Left lung (tissue), 10 donors: Measurements from ENCODE around the gene UBR3. TPM values are rescaled to one million over a fixed set of nuclear protein-coding genes. Genes with fewer than 3 reads are reported as not detected.

Source experiments
- ATAC-seq: fragments of 200-7000 bp; cut with Tn5 transposase; one replicate; pipeline ENCODE4 v1.9.1; 2020; ENCODE audit warnings: moderate library complexity
- DNase-seq, 4 donors: peaks; one replicate each; pipeline ENCODE4 v3.0.0-alpha.2; 2013 to 2020
- H3K27ac ChIP-seq, 2 donors: fragments of 200-600 bp; sonication (generic) in 1 of 2; one replicate each; pipeline versions ENCODE4 v1.5.0 to v1.8.0; 2020 to 2021
- H3K27me3 ChIP-seq, 2 donors: fragments of 200-600 bp; sonication (generic) in 1 of 2; one replicate each; pipeline versions ENCODE4 v1.5.0 to v1.8.0; 2020 to 2021
- H3K36me3 ChIP-seq, 2 donors: fragments of 200-600 bp; sonication (generic) in 1 of 2; one replicate each; pipeline versions ENCODE4 v1.5.0 to v1.8.0; 2020 to 2021
- H3K4me1 ChIP-seq, 2 donors: fragments of 200-600 bp; one replicate each; pipeline ENCODE4 v1.8.0; 2021
- H3K4me3 ChIP-seq, 2 donors: fragments of 200-600 bp; sonication (generic) in 1 of 2; one replicate each; pipeline versions ENCODE4 v1.5.0 to v1.8.0; 2020 to 2021; ENCODE audit warnings: mild to moderate bottlenecking in 1 of 2
- H3K9me3 ChIP-seq, 2 donors: fragments of 200-600 bp; sonication (generic) in 1 of 2; one replicate each; pipeline versions ENCODE4 v1.5.0 to v1.8.0; 2020 to 2021
- intact Hi-C, 2 donors: fragments of 100-400 bp; cut with DNase I; formaldehyde crosslinking; loops; one replicate each; pipeline versions ENCODE4 v1.11.2 to v1.14.2; 2022
- polyA plus RNA-seq, 6 donors: library from polyadenylated mRNA; unstranded; fragments of 120-200 nt; gene quantifications; one replicate each; pipeline ENCODE4 v1.2.1, GENCODE V29; 2013; ENCODE audit not compliant: insufficient read length in 6 of 6
- total RNA-seq, 2 donors: library from RNA; stranded (reverse); fragmentation: NEBNext Ultra II Directional; extraction: Animal tissue kit (Norgen Biotek cat#: 25700); gene quantifications; one replicate each; pipeline ENCODE4 v1.2.1, GENCODE V29; 2021
- TF ChIP-seq, protein P1 (sequence below), 2 donors: fragments of 200-600 bp; sonication (generic) in 1 of 2; IDR thresholded peaks; one replicate each; pipeline versions ENCODE4 v1.5.0 to v1.8.0; 2021; ENCODE audit warnings: antibody characterized with exemption in 2 of 2
- donor health status: DM: no; HTN: yes; CAD: no.
- donor health status: DM: no; HTN: no; CAD: no.

Gene UBR3
- total and polyA plus RNA-seq, 8 donors: 33.2 to 48.0 (median 40.7) TPM

DNA sequence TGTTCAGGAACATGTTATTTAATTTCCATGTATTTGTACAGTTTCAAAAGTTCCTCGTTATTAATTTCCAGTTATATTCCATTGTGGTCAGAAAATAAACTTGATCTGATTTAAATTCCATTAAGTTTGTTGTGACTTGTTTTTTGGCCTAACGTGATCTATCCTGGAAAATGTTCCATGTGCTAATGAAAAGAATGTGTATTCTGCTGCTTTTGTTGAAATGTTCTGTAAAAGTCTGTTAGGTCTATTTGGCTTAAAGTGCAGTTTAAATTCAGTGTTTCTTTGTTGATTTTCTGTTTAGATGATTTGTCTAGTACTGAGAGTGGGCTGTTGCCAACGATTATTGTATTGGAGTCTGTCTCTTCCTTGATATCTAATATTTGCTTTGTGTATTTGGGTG lies 148.0 kb downstream of the UBR3 start:
- TF ChIP-seq, protein P1, sequence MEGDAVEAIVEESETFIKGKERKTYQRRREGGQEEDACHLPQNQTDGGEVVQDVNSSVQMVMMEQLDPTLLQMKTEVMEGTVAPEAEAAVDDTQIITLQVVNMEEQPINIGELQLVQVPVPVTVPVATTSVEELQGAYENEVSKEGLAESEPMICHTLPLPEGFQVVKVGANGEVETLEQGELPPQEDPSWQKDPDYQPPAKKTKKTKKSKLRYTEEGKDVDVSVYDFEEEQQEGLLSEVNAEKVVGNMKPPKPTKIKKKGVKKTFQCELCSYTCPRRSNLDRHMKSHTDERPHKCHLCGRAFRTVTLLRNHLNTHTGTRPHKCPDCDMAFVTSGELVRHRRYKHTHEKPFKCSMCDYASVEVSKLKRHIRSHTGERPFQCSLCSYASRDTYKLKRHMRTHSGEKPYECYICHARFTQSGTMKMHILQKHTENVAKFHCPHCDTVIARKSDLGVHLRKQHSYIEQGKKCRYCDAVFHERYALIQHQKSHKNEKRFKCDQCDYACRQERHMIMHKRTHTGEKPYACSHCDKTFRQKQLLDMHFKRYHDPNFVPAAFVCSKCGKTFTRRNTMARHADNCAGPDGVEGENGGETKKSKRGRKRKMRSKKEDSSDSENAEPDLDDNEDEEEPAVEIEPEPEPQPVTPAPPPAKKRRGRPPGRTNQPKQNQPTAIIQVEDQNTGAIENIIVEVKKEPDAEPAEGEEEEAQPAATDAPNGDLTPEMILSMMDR (IDR thresholded peaks at IDR 0.05): no peak

DNA sequence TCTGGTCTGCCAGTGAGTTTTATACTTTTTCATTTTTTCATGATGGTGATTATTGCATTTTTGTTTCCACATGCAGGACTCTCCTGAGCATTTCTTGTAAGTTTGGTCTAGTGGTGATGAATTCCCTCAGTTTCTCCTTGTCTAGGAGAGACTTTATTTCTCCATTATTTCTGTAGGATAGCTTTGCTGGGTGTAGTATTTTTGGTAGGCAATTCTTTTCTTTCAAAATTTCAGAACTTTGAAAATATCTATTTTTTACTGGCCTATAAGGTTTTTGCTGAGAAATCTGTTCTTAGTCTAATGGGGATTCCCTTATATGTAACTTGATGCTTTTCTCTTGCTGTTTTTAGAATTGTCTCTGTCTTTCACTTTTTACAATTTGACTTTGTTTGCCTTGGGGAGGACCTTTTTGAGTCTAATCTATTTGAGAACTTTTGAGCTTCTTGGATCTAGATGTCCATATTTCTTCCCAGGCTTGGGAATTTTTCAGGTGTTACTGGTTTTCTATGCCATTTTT lies 149.1 kb downstream of the UBR3 start:
- no peaks in the 10 kb centered on the region for H3K27me3 ChIP-seq
- H3K36me3 ChIP-seq: peaks cover 0 to 18% of the 10 kb centered on the region in 2 donors
- no peak overlapping the region for H3K4me3 ChIP-seq
- peaks cover 0 to 23% of the 10 kb centered on the region in 2 donors for H3K9me3 ChIP-seq
- DNase-seq (no peak), ATAC-seq (no peak)
- H3K4me1 ChIP-seq: no peaks in the 10 kb centered on the region
- TF ChIP-seq, protein P1 (IDR thresholded peaks at IDR 0.05): no peak
- intact Hi-C loops: no loop called here
- no peak overlapping the region for H3K27ac ChIP-seq

More for the DNA sequence above, 148.0 kb downstream of the UBR3 start:
- ATAC-seq (no peak), DNase-seq (no peak)
- no peak overlapping the region for H3K4me3 ChIP-seq
- peaks cover 0 to 18% of the 10 kb centered on the region in 2 donors for H3K36me3 ChIP-seq
- H3K9me3 ChIP-seq: peaks cover 0 to 23% of the 10 kb centered on the region in 2 donors
- H3K4me1 ChIP-seq: no peaks in the 10 kb centered on the region
- intact Hi-C loops: no loop called here
- H3K27me3 ChIP-seq: no peaks in the 10 kb centered on the region
- no peak overlapping the region for H3K27ac ChIP-seq

DNA sequence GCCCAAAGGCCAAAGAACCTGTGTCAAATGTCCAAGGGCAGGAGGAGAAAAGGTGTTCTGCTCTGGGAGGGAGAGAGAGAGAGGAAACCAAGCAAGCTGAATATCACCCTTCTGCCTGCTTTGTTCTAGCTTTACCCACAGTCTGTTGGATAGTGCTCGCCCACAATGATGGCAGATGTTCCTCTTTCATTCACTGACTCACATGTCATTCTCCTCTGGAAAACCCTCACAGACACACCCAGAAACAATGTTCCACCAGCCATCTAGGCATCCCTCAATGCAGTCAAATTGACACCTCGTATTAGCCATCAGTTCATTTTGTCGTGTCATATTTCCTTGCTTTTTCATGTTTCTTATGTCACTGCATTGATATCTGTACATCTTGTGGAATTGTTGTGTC lies 150.3 kb downstream of the UBR3 start:
- no peak overlapping the region for H3K4me3 ChIP-seq
- TF ChIP-seq, protein P1 (IDR thresholded peaks at IDR 0.05): no peak
- H3K4me1 ChIP-seq: no peaks in the 10 kb centered on the region
- intact Hi-C loops: no loop called here
- no peak for ATAC-seq
- no peak for DNase-seq
- peaks cover 0 to 23% of the 10 kb centered on the region in 2 donors for H3K9me3 ChIP-seq
- no peaks in the 10 kb centered on the region for H3K27me3 ChIP-seq
- peaks cover 0 to 18% of the 10 kb centered on the region in 2 donors for H3K36me3 ChIP-seq
- no peak overlapping the region for H3K27ac ChIP-seq

DNA sequence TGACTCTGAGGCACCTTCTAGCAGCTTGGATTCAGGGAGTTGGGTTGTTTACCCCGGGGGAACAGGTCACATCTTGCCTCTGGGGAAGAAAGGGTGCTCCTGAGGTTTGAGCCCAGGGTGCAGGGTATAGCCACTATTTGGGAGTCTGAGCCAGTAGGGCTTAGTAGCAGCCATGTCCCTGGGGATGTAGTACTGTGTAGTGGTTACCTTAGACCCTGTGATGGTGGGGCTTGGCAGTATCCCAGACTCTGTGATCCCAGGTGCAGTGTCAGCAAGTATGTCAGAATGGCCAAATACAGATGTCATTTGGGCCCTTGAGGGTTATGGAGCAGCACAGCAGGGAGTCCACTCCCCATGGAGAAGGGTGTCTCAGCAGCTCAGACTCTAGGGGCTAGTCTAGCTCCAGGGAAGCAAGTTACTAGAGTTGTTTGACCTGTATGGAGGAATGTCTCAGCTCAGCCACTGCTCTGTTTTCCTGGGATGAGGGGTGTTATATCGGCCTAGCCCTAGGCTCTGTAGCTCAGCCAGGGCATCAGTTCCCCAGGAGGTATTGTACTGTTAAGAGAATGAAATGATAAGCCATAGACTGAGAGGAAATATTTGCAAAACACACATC lies 151.3 kb downstream of the UBR3 start:
- intact Hi-C loops: no loop called here
- TF ChIP-seq, protein P1 (IDR thresholded peaks at IDR 0.05): no peak
- ATAC-seq (no peak), DNase-seq (no peak)
- no peak overlapping the region for H3K27ac ChIP-seq
- no peak overlapping the region for H3K4me3 ChIP-seq
- peaks cover 0 to 23% of the 10 kb centered on the region in 2 donors for H3K9me3 ChIP-seq
- no peaks in the 10 kb centered on the region for H3K4me1 ChIP-seq
- peaks cover 0 to 18% of the 10 kb centered on the region in 2 donors for H3K36me3 ChIP-seq
- no peaks in the 10 kb centered on the region for H3K27me3 ChIP-seq

DNA sequence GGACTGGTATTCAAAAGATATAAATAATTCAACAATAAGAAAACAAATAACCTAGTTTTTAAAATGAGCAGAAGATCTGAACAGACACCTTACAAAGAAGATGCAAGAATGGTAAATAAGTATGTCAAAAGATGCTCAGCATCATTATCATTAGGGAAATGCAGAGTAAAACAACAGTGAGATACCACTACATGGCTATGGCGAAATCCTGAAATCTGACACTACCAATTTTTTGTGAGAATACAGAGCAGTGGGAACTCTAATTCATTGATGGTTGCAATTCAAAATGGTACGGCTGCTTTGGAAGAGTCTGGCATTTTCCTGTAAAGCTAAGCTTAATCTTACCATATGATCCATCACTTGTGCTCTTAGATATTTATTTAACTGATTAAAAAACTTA lies 151.8 kb downstream of the UBR3 start:
- no peak for ATAC-seq
- Histone ChIP-seq H3K4me1 (no peaks in the 10 kb centered on the region), H3K36me3 (peaks cover 0 to 18% of the 10 kb centered on the region in 2 donors), H3K27ac (no peak overlapping the region), H3K27me3 (no peaks in the 10 kb centered on the region), H3K4me3 (no peak overlapping the region), H3K9me3 (peaks cover 0 to 23% of the 10 kb centered on the region in 2 donors)
- no peak for DNase-seq
- TF ChIP-seq, protein P1 (IDR thresholded peaks at IDR 0.05): no peak
- intact Hi-C loops: no loop called here
